HEK293 (cell line): ENCODE measurements around the gene FADS2.

Experiments
- CTCF ChIA-PET: fragments of 350-600 bp; formaldehyde crosslinking; extraction: SDS; loops from one replicate; lab custom pipeline; 2021; ENCODE audit warnings: antibody characterized with exemption; lab: Yijun Ruan, JAX
- POLR2A ChIA-PET: fragments of 300-600 bp; formaldehyde crosslinking; extraction: SDS; loops from one replicate; lab custom pipeline; 2020; ENCODE audit warnings: antibody characterized with exemption, inconsistent platforms; lab: Yijun Ruan, JAX
- H3K27ac ChIP-seq: fragments of 200-500 bp; sonication (Bioruptor generic); 2 replicates; pipeline ENCODE4 v1.5.1; 2014; ENCODE audit warnings: low read depth, low read length, control low read depth, inconsistent platforms; ENCODE audit errors: extremely low read depth
- H3K36me3 ChIP-seq, 2 experiments: fragments of 200-500 bp in 1 of 2; sonication (Bioruptor generic) in 1 of 2; 1 replicate in 1 of 2; 2 replicates in 1 of 2; pipeline ENCODE4 v1.5.1; 2014 to 2017; ENCODE audit warnings: inconsistent platforms in 2 of 2, low read length in 2 of 2; ENCODE audit not compliant: control insufficient read depth in 2 of 2, insufficient read depth in 1 of 2
- H3K4me1 ChIP-seq: fragments of 200-500 bp; sonication (Bioruptor generic); 2 replicates; pipeline ENCODE4 v1.5.1; 2014; ENCODE audit warnings: mild to moderate bottlenecking, low read length, inconsistent platforms; ENCODE audit not compliant: control insufficient read depth, insufficient read depth
- H3K4me3 ChIP-seq: 2 replicates; pipeline ENCODE4 v1.5.1; 2011; ENCODE audit warnings: low read depth, mild to moderate bottlenecking, control low read depth, low read length, moderate library complexity
- H3K9me3 ChIP-seq: fragments of 200-500 bp; sonication (Bioruptor generic); 2 replicates; pipeline ENCODE4 v1.5.1; 2014; ENCODE audit warnings: low read depth, low read length, inconsistent platforms; ENCODE audit not compliant: control insufficient read depth, insufficient read depth
- EGR2 ChIP-seq: fragments of 450-650 bp; formaldehyde crosslinking; IDR thresholded peaks from 2 replicates; pipeline ENCODE4 v1.5.1; 2016; ENCODE audit warnings: low read depth, missing biosample characterization, missing genetic modification characterization
- MEIS1 ChIP-seq: sonication (generic); formaldehyde crosslinking; IDR thresholded peaks from 2 replicates; pipeline ENCODE4 v1.8.1; 2022; ENCODE audit warnings: missing genetic modification reagents, mild to moderate bottlenecking, borderline replicate concordance
- TSHZ1 ChIP-seq: fragments of 450-650 bp; formaldehyde crosslinking; IDR thresholded peaks from 2 replicates; pipeline ENCODE4 v1.5.1; 2016; ENCODE audit warnings: missing biosample characterization, missing genetic modification characterization, borderline replicate concordance
- ZNF626 ChIP-seq: fragments of 450-650 bp; sonication (Bioruptor Pico); formaldehyde crosslinking; IDR thresholded peaks from 2 replicates; pipeline ENCODE4 v1.5.1; 2018; ENCODE audit warnings: missing biosample characterization, missing genetic modification characterization, inconsistent platforms
- ZNF629 ChIP-seq: fragments of 450-650 bp; formaldehyde crosslinking; IDR thresholded peaks from 2 replicates; pipeline ENCODE4 v1.5.1; 2017; ENCODE audit warnings: missing biosample characterization, missing genetic modification characterization
- ZSCAN5A ChIP-seq: fragments of 450-650 bp; formaldehyde crosslinking; IDR thresholded peaks from 2 replicates; pipeline ENCODE4 v1.5.1; 2016; ENCODE audit warnings: missing biosample characterization, missing genetic modification characterization

FADS2 gene

GRCh38 chr11:61916737-61917333 lies 88.7 kb downstream of the FADS2 start:
- no peaks in the 10 kb centered on the region for H3K9me3 ChIP-seq
- ChIA-PET POLR2A (interaction anchor here (0.6 kb wide), 1 partner anchor 556 kb away, joined by 4 read pairs; no protein-coding TSS in a partner anchor), CTCF (interaction anchor here (1.7 kb wide), 1 partner anchor 18 kb away, joined by 8 read pairs; no protein-coding TSS in a partner anchor)
- H3K4me3 ChIP-seq = peak overlapping the region; percentile 35
- H3K27ac ChIP-seq = no peak overlapping the region
- H3K36me3 ChIP-seq = no peaks in the 10 kb centered on the region
- H3K4me1 ChIP-seq = no peaks in the 10 kb centered on the region
- TF ChIP-seq ZNF626 = no peak
- no peak for TF ChIP-seq TSHZ1 (tag by site-specific recombination)
- TF ChIP-seq ZNF629 (tag by site-specific recombination) = no peak
- no peak for TF ChIP-seq EGR2 (tag by site-specific recombination)
- no peak for TF ChIP-seq ZSCAN5A
- TF ChIP-seq MEIS1 (CRISPR knock-in tag) = no peak
